ENCODE data around the gene ITLN2.
"Not testable (repeated sequence)": the region's sequence is repeated elsewhere in the genome, so short reads cannot be mapped to it uniquely, and the experiment has no call there.

Gene ITLN2

DNA sequence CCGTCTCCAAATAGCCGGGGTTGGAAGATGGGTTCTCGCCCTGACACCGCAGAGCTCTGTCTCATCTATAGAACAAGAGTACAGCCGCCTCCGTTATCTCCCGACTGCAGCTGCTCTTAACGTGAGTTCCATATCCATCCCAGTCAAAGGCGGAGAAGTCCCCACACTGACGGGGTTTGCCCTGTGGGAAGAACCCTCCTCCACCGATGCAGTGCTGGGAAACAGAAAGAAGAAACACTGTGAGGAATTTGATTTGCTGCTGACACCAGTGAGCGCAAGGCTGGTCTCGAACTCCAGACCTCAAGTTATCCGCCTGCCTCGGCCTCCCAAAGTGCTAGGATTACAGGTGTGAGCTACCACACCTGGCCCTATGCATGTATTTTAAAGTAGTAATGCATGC, 9.5 kb downstream of the ITLN2 start:
- no CpG with 5 or more reads among the region's 15 CpGs for WGBS, 2 donors (ENCODE audit: extremely low coverage in 2 of 2, insufficient read length in 2 of 2, insufficient replicate concordance in 1 of 2)

DNA sequence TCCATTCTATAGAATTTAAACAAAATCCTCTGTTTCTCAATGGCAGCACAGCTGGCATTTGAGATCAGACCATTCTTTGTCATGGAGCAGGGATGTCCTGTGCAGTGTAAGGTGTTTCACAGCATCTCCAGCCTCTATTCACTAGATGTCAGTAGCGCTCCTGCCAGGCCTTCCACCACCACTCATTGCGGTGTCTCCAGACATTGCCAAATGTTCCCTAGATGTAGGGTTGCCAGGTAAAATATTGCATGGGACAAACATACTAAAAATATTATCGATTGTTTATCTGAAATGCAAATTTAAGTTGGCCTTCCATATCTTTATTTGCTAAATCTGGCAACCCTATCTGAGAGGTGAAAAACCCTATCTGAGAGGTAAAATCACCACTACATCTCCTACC, 11.7 kb downstream of the ITLN2 start:
- no peak overlapping the region for H2BK15ac ChIP-seq (ENCODE audit: low read length)
- H2AK5ac ChIP-seq (ENCODE audit: low read depth, low read length) = no peak overlapping the region
- no peak overlapping the region for H3K27ac ChIP-seq (replicated peaks; ENCODE audit: low read length)
- no peak overlapping the region for H3K4ac ChIP-seq (ENCODE audit: low read length)
- no peak overlapping the region for H4K8ac ChIP-seq (ENCODE audit: low read depth, low read length)
- H3K27me3 ChIP-seq (ENCODE audit: control insufficient read depth in 3 of 3, insufficient read depth in 3 of 3, low read depth in 1 of 3, low read length in 3 of 3) = peaks cover 0 to 2% (median 0%) of the 10 kb centered on the region in 3 experiments
- DNase-seq (ENCODE audit: low spot score) = no peak
- no peak overlapping the region for H2BK12ac ChIP-seq (ENCODE audit: low read length)
- no peak overlapping the region for H3K4me3 ChIP-seq (ENCODE audit: low read length in 2 of 2)
- no peak overlapping the region for H2BK120ac ChIP-seq (ENCODE audit: low read depth, low read length)
- no peak overlapping the region for H2BK5ac ChIP-seq (ENCODE audit: low read length)
- H4K91ac ChIP-seq (ENCODE audit: low read depth, low read length, poor library complexity) = no peak overlapping the region
- no peaks in the 10 kb centered on the region for H3K79me1 ChIP-seq (ENCODE audit: low read depth, low read length)
- H3K4me1 ChIP-seq (ENCODE audit: control insufficient read depth in 2 of 2, insufficient read depth in 1 of 2, low read depth in 1 of 2, low read length in 2 of 2) = peaks cover 0 to 4% of the 10 kb centered on the region in 2 donors
- no peak overlapping the region for H3K18ac ChIP-seq (ENCODE audit: low read length)
- H3K4me2 ChIP-seq (ENCODE audit: insufficient read depth, low read length, poor library complexity, severe bottlenecking) = no peak overlapping the region
- H2AFZ ChIP-seq (ENCODE audit: low read length) = no peak overlapping the region
- H3K36me3 ChIP-seq (replicated peaks in 1 of 2; ENCODE audit: control insufficient read depth in 2 of 2, insufficient read depth in 2 of 2, low read length in 2 of 2) = no peaks in the 10 kb centered on the region
- no peak overlapping the region for H3K14ac ChIP-seq (ENCODE audit: low read length)
- H3K9ac ChIP-seq (ENCODE audit: low read depth, low read length, poor library complexity) = no peak overlapping the region
- WGBS, 2 donors (ENCODE audit: extremely low coverage in 2 of 2, insufficient read length in 2 of 2, insufficient replicate concordance in 1 of 2) = no CpG with 5 or more reads among the region's 3 CpGs
- H3K23ac ChIP-seq (ENCODE audit: low read depth, low read length, poor library complexity) = no peak overlapping the region
- no peaks in the 10 kb centered on the region for H3K9me3 ChIP-seq (replicated peaks in 1 of 2; ENCODE audit: control insufficient read depth in 2 of 2, insufficient read depth in 1 of 2, low read depth in 1 of 2, low read length in 2 of 2)

More for the DNA sequence above, 9.5 kb downstream of the ITLN2 start:
- Histone ChIP-seq H3K27ac (replicated peaks; ENCODE audit: low read length) (no peak overlapping the region), H4K91ac (ENCODE audit: low read depth, low read length, poor library complexity) (no peak overlapping the region), H2BK15ac (ENCODE audit: low read length) (no peak overlapping the region), H2BK12ac (ENCODE audit: low read length) (no peak overlapping the region), H3K18ac (ENCODE audit: low read length) (no peak overlapping the region), H3K9ac (ENCODE audit: low read depth, low read length, poor library complexity) (no peak overlapping the region), H3K4me2 (ENCODE audit: insufficient read depth, low read length, poor library complexity, severe bottlenecking) (no peak overlapping the region), H3K23ac (ENCODE audit: low read depth, low read length, poor library complexity) (no peak overlapping the region), H2BK5ac (ENCODE audit: low read length) (no peak overlapping the region), H3K4me1 (ENCODE audit: control insufficient read depth in 2 of 2, insufficient read depth in 1 of 2, low read depth in 1 of 2, low read length in 2 of 2) (peaks cover 0 to 5% of the 10 kb centered on the region in 2 donors), H3K4ac (ENCODE audit: low read length) (no peak overlapping the region), H3K27me3 (ENCODE audit: control insufficient read depth in 3 of 3, insufficient read depth in 3 of 3, low read depth in 1 of 3, low read length in 3 of 3) (peaks cover 0 to 2% (median 0%) of the 10 kb centered on the region in 3 experiments), H3K14ac (ENCODE audit: low read length) (no peak overlapping the region), H2AFZ (ENCODE audit: low read length) (no peak overlapping the region), H3K79me1 (ENCODE audit: low read depth, low read length) (no peaks in the 10 kb centered on the region), H3K36me3 (replicated peaks in 1 of 2; ENCODE audit: control insufficient read depth in 2 of 2, insufficient read depth in 2 of 2, low read length in 2 of 2) (no peaks in the 10 kb centered on the region), H3K4me3 (ENCODE audit: low read length in 2 of 2) (no peak overlapping the region), H2AK5ac (ENCODE audit: low read depth, low read length) (no peak overlapping the region), H3K9me3 (replicated peaks in 1 of 2; ENCODE audit: control insufficient read depth in 2 of 2, insufficient read depth in 1 of 2, low read depth in 1 of 2, low read length in 2 of 2) (no peaks in the 10 kb centered on the region), H4K8ac (ENCODE audit: low read depth, low read length) (no peak overlapping the region), H2BK120ac (ENCODE audit: low read depth, low read length) (no peak overlapping the region)
- DNase-seq (ENCODE audit: low spot score) = no peak

DNA sequence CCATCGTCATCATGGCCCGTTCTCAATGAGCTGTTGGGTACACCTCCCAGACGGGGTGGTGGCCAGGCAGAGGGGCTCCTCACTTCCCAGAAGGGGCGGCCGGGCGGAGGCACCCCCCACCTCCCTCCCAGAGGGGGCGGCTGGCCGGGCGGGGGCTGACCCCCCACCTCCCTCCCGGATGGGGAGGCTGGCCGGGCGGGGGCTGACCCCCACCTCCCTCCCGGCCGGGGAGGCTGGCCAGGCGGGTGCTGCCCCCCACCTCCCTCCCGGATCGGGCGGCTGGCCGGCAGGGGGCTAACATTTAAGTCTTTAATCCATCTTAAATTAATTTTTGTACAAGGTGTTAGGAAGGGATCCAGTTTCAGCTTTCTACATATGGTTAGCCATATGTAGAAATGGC, 17.9 kb downstream of the ITLN2 start:
- H3K79me1 ChIP-seq (ENCODE audit: low read depth, low read length); H3K4ac ChIP-seq (ENCODE audit: low read length); H3K36me3 ChIP-seq (replicated peaks in 1 of 2; ENCODE audit: control insufficient read depth in 2 of 2, insufficient read depth in 2 of 2, low read length in 2 of 2); H3K9me3 ChIP-seq (replicated peaks in 1 of 2; ENCODE audit: control insufficient read depth in 2 of 2, insufficient read depth in 1 of 2, low read depth in 1 of 2, low read length in 2 of 2); H4K91ac ChIP-seq (ENCODE audit: low read depth, low read length, poor library complexity); DNase-seq (ENCODE audit: low spot score); H2AFZ ChIP-seq (ENCODE audit: low read length); H3K18ac ChIP-seq (ENCODE audit: low read length); H3K9ac ChIP-seq (ENCODE audit: low read depth, low read length, poor library complexity); H3K27ac ChIP-seq (replicated peaks; ENCODE audit: low read length); H3K4me3 ChIP-seq (ENCODE audit: low read length in 2 of 2); H3K23ac ChIP-seq (ENCODE audit: low read depth, low read length, poor library complexity); H2BK120ac ChIP-seq (ENCODE audit: low read depth, low read length); H2BK15ac ChIP-seq (ENCODE audit: low read length); H2BK12ac ChIP-seq (ENCODE audit: low read length); H3K27me3 ChIP-seq (ENCODE audit: control insufficient read depth in 3 of 3, insufficient read depth in 3 of 3, low read depth in 1 of 3, low read length in 3 of 3); H2BK5ac ChIP-seq (ENCODE audit: low read length); H3K4me1 ChIP-seq (ENCODE audit: control insufficient read depth in 2 of 2, insufficient read depth in 1 of 2, low read depth in 1 of 2, low read length in 2 of 2); H2AK5ac ChIP-seq (ENCODE audit: low read depth, low read length); H3K14ac ChIP-seq (ENCODE audit: low read length); H4K8ac ChIP-seq (ENCODE audit: low read depth, low read length); H3K4me2 ChIP-seq (ENCODE audit: insufficient read depth, low read length, poor library complexity, severe bottlenecking): not testable (repeated sequence)
- no CpG with 5 or more reads among the region's 19 CpGs for WGBS, 2 donors (ENCODE audit: extremely low coverage in 2 of 2, insufficient read length in 2 of 2, insufficient replicate concordance in 1 of 2)

DNA sequence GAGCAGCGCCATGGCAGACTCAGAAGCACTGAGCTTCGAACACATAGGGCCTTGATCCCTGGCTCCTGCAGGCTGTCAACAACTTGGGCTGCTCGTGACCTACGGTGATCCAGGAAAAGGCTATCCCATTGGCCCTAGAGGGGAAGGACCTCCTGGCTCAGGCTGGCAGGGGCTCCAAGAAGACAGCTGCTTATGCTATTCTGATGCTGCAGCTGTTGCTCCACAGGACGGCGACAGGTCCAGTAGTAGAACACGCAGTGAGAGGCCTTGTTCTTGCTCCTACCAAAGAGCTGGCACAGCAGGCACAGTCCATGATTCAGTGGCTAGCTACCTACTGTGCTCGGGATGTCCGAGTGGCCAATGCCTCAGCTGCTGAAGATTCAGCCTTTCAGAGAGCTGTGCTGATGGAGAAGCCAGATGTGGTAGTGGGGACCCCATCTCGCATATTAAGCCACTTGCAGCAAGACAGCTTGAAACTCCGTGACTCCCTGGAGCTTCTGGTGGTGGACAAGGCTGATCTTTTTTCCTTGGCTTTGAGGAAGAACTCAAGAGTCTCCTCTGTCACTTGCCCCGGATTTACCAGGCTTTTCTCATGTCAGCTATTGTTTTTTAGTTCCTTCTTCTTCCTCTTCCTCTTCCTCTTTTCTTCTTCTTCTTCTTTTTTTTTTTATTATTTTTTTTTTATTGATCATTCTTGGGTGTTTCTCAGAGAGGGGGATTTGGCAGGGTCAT, 18.9 kb downstream of the ITLN2 start:
- no peaks in the 10 kb centered on the region for H3K79me1 ChIP-seq (ENCODE audit: low read depth, low read length)
- no peak overlapping the region for H3K4ac ChIP-seq (ENCODE audit: low read length)
- peak overlapping the region; percentile 0 for H2AK5ac ChIP-seq (ENCODE audit: low read depth, low read length)
- no peak overlapping the region for H2BK5ac ChIP-seq (ENCODE audit: low read length)
- H4K8ac ChIP-seq (ENCODE audit: low read depth, low read length) = no peak overlapping the region
- H3K18ac ChIP-seq (ENCODE audit: low read length) = no peak overlapping the region
- no peak overlapping the region for H3K27ac ChIP-seq (replicated peaks; ENCODE audit: low read length)
- no peak overlapping the region for H2AFZ ChIP-seq (ENCODE audit: low read length)
- no CpG with 5 or more reads among the region's 12 CpGs for WGBS, 2 donors (ENCODE audit: extremely low coverage in 2 of 2, insufficient read length in 2 of 2, insufficient replicate concordance in 1 of 2)
- peak overlapping the region; percentile 29 for H2BK120ac ChIP-seq (ENCODE audit: low read depth, low read length)
- no peaks in the 10 kb centered on the region for H3K4me1 ChIP-seq (ENCODE audit: control insufficient read depth in 2 of 2, insufficient read depth in 1 of 2, low read depth in 1 of 2, low read length in 2 of 2)
- H3K4me3 ChIP-seq (ENCODE audit: low read length in 2 of 2) = no peak overlapping the region
- no peak for DNase-seq (ENCODE audit: low spot score)
- no peak overlapping the region for H2BK12ac ChIP-seq (ENCODE audit: low read length)
- no peak overlapping the region for H3K9ac ChIP-seq (ENCODE audit: low read depth, low read length, poor library complexity)
- no peak overlapping the region for H3K14ac ChIP-seq (ENCODE audit: low read length)
- H3K4me2 ChIP-seq (ENCODE audit: insufficient read depth, low read length, poor library complexity, severe bottlenecking) = no peak overlapping the region
- no peaks in the 10 kb centered on the region for H3K36me3 ChIP-seq (replicated peaks in 1 of 2; ENCODE audit: control insufficient read depth in 2 of 2, insufficient read depth in 2 of 2, low read length in 2 of 2)
- H3K27me3 ChIP-seq (ENCODE audit: control insufficient read depth in 3 of 3, insufficient read depth in 3 of 3, low read depth in 1 of 3, low read length in 3 of 3) = no peaks in the 10 kb centered on the region
- no peak overlapping the region for H4K91ac ChIP-seq (ENCODE audit: low read depth, low read length, poor library complexity)
- no peak overlapping the region for H3K23ac ChIP-seq (ENCODE audit: low read depth, low read length, poor library complexity)
- H3K9me3 ChIP-seq (replicated peaks in 1 of 2; ENCODE audit: control insufficient read depth in 2 of 2, insufficient read depth in 1 of 2, low read depth in 1 of 2, low read length in 2 of 2) = no peaks in the 10 kb centered on the region
- no peak overlapping the region for H2BK15ac ChIP-seq (ENCODE audit: low read length)
